Lung (tissue), 12 donors: ENCODE measurements around the gene ID2. TPM values are rescaled to one million over a fixed set of nuclear protein-coding genes. Genes with fewer than 3 reads are reported as not detected.

Source experiments
- ATAC-seq: fragments of 200-7000 bp; cut with Tn5 transposase; one replicate; pipeline ENCODE4 v1.9.1; 2020; ENCODE audit warnings: moderate number of reproducible peaks; ENCODE audit not compliant: insufficient read depth, low FRiP score
- DNase-seq, 3 donors: peaks; one replicate each; pipeline ENCODE4 v3.0.0-alpha.2; 2013 to 2017
- H3K27ac ChIP-seq, 2 donors: one replicate each; pipeline ENCODE4 v1.5.1; 2013; ENCODE audit warnings: mild to moderate bottlenecking in 2 of 2, moderate library complexity in 2 of 2, control low read depth in 1 of 2, inconsistent platforms in 1 of 2, low read depth in 1 of 2, low read length in 1 of 2
- H3K27me3 ChIP-seq, 3 donors: one replicate each; pipeline ENCODE4 v1.5.1; 2013; ENCODE audit warnings: low read length in 2 of 3; ENCODE audit not compliant: control insufficient read depth in 3 of 3, insufficient read depth in 3 of 3
- H3K36me3 ChIP-seq, 4 donors: one replicate each; pipeline ENCODE4 v1.5.1; 2013; ENCODE audit warnings: low read length in 4 of 4, mild to moderate bottlenecking in 1 of 4, moderate library complexity in 1 of 4; ENCODE audit not compliant: control insufficient read depth in 4 of 4, insufficient read depth in 4 of 4
- H3K4me1 ChIP-seq, 5 donors: one replicate each; pipeline ENCODE4 v1.5.1; 2013; ENCODE audit warnings: low read length in 5 of 5, mild to moderate bottlenecking in 2 of 5, moderate library complexity in 1 of 5; ENCODE audit not compliant: control insufficient read depth in 5 of 5, insufficient read depth in 5 of 5
- H3K4me3 ChIP-seq: one replicate; pipeline ENCODE4 v1.5.1; 2013; ENCODE audit warnings: mild to moderate bottlenecking, control low read depth, moderate library complexity
- H3K9ac ChIP-seq, 2 donors: one replicate each; pipeline ENCODE4 v1.5.1; 2013; ENCODE audit warnings: low read length in 2 of 2, control low read depth in 1 of 2; ENCODE audit not compliant: insufficient read depth in 1 of 2
- H3K9me3 ChIP-seq, 4 donors: one replicate each; pipeline ENCODE4 v1.5.1; 2013; ENCODE audit warnings: low read length in 3 of 4, mild to moderate bottlenecking in 1 of 4, moderate library complexity in 1 of 4; ENCODE audit not compliant: control insufficient read depth in 4 of 4, insufficient read depth in 3 of 4
- CTCF ChIP-seq: IDR thresholded peaks from 2 replicates; pipeline ENCODE4 v1.5.1; 2012; ENCODE audit warnings: mild to moderate bottlenecking; ENCODE audit errors: control extremely low read depth, extremely low read depth
- WGBS, 2 donors: extraction: QIAGEN DNeasy Blood & Tissue Kit; methylation state at CpG; one replicate each; pipeline ENCODE4 v1.1.7; 2013; 5-methylcytosine and 5-hydroxymethylcytosine counted together
- polyA plus RNA-seq, 2 donors: library from polyadenylated mRNA; stranded (reverse); fragments of 200-250 nt; gene quantifications; one replicate each; pipeline ENCODE4 v1.2.1, GENCODE V29; 2013
- total RNA-seq, 2 donors: library from RNA; depleted of rRNA in 1 of 2; stranded (reverse); fragments of >200 nt in 1 of 2; gene quantifications; one replicate each; pipeline ENCODE4 v1.2.1, GENCODE V29; 2014 to 2021
- donor health status: control.
- donor health status: control.
- donor health status: Bipolar disorder and iron deficiency.
- donor health status: healthy.
- donor health status: DM: yes; HTN: yes; CAD: no.

ID2 gene
- total and polyA plus RNA-seq, 4 donors, result 67.9 to 227 (median 133) TPM

GRCh38 chr2:8676191-8676920, 5.5 kb upstream of the ID2 start:
- peaks cover 0 to 44% (median 9%) of the 10 kb centered on the region in 5 donors for H3K4me1 ChIP-seq
- peak overlapping the region; percentile 2 to 73 for H3K9ac ChIP-seq
- H3K27me3 ChIP-seq, result no peaks in the 10 kb centered on the region
- H3K4me3 ChIP-seq, result no peak overlapping the region
- peaks cover 0 to 13% (median 2%) of the 10 kb centered on the region in 4 donors for H3K9me3 ChIP-seq
- WGBS, 2 donors, result 19 to 21% methylated on average over 51 of the region's 51 CpGs
- TF ChIP-seq CTCF, result no peak
- peak; percentile 98 to 99 (median 98) for DNase-seq
- peak overlapping the region; percentile 54 to 98 for H3K27ac ChIP-seq
- H3K36me3 ChIP-seq, result no peaks in the 10 kb centered on the region
- peak; percentile 16 for ATAC-seq

- no peak for ATAC-seq
- Histone ChIP-seq H3K4me3 (no peak overlapping the region), H3K9ac (peak overlapping the region; percentile 63 to 80), H3K27ac (peak overlapping the region; percentile 54 to 98), H3K4me1 (peaks cover 0 to 44% (median 9%) of the 10 kb centered on the region in 5 donors), H3K27me3 (no peaks in the 10 kb centered on the region), H3K9me3 (peaks cover 0 to 13% (median 2%) of the 10 kb centered on the region in 4 donors), H3K36me3 (peaks cover 0 to 2% (median 0%) of the 10 kb centered on the region in 4 donors)
- WGBS, 2 donors, result 4% methylated on average over 35 of the region's 35 CpGs
- DNase-seq, result peak in 2 of 3 donors; percentile 94 to 95
- no peak for TF ChIP-seq CTCF
These were observed 4.8 kb upstream of the ID2 start for GRCh38 chr2:8676921-8677645.

GRCh38 chr2:8677646-8678592, 3.9 kb upstream of the ID2 start:
- TF ChIP-seq CTCF, result no peak
- no peak overlapping the region for H3K4me3 ChIP-seq
- H3K27me3 ChIP-seq, result no peaks in the 10 kb centered on the region
- no peak for ATAC-seq
- H3K36me3 ChIP-seq, result peaks cover 0 to 10% (median 0%) of the 10 kb centered on the region in 4 donors
- WGBS, 2 donors, result 1% methylated on average over 41 of the region's 41 CpGs
- peaks cover 0 to 13% (median 2%) of the 10 kb centered on the region in 4 donors for H3K9me3 ChIP-seq
- peak overlapping the region; percentile 59 to 63 for H3K9ac ChIP-seq
- DNase-seq, result peak; percentile 96 to 98 (median 98)
- H3K27ac ChIP-seq, result peak overlapping the region; percentile 88 to 98
- H3K4me1 ChIP-seq, result peaks cover 0 to 44% (median 9%) of the 10 kb centered on the region in 5 donors
